Fibroblast of skin of right quadriceps (primary cell): ENCODE results near the gene ARHGAP25.
"Not testable (repeated sequence)": the region's sequence is repeated elsewhere in the genome, so short reads cannot be mapped to it uniquely, and the experiment has no call there.

ENCODE experiments used
- DNase-seq: peaks from one replicate; pipeline ENCODE4 v3.0.0-alpha.2; 2013

The ARHGAP25 gene

DNA sequence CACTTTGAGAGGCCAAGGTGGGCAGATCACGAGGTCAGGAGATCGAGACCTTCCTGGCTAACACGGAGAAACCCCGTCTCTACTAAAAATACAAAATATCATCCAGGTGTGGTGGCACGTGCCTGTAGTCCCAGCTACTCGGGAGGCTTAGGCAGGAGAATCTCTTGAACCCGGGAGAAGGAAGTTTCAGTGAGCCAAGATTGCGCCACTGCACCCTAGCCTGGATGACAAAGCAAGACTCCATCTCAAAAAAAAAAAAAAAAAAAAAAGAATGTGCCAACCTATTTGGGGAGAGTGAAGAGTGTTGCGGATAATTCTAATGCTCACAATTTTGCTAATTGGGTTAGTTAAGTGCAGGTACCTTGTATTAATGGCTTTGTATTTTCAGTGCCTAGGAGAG lies 67.5 kb downstream of the ARHGAP25 start:
- DNase-seq, result not testable (repeated sequence)

DNA sequence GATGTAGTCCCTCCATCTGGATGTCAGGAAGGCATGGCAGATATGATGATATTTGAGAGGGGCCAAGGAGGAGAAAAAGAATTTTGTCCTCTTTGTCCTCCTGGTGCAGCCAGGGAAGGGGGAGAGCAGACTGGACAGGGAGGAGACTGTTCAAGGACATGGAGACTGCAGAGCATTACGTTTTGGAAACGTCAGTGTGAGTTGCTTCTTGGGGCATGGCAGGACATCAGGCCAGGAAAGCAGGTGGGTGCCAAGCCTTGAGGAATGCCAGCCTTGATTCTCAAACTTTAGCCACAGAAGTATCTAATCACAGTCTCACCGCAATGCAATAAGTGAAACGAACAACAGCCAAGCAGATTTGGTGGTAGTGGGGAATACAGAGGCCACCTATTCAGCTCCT lies 70.4 kb downstream of the ARHGAP25 start:
- DNase-seq, result no peak

- DNase-seq, result peak; percentile 13
These were observed 72.0 kb downstream of the ARHGAP25 start for GRCh38 chr2:68806511-68807109.

DNA sequence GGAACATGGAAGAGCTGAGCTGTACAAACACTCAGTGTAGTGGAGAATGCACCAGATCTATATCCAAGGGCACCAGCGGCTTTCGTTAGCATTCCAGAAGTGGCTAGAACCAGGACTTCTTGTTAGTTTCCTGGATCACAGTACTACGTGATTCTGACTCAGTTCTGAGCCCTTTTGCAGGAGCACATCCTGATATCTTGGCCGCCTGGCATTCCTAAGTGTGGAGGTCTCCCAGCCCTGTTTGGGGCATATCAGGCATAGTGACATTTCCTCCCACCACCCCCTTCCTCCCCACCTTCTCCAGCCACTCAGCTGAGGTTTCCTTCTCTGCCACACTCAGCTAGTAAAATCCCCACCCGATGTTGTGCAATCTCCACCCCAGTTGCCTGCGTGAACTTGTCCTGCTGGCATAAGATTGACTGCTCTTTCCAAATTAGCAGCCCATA lies 73.2 kb downstream of the ARHGAP25 start:
- DNase-seq, result no peak

GRCh38 chr2:68809324-68810240 lies 75.0 kb downstream of the ARHGAP25 start:
- no peak for DNase-seq

GRCh38 chr2:68811364-68811763 lies 76.8 kb downstream of the ARHGAP25 start:
- peak; percentile 44 for DNase-seq

DNA sequence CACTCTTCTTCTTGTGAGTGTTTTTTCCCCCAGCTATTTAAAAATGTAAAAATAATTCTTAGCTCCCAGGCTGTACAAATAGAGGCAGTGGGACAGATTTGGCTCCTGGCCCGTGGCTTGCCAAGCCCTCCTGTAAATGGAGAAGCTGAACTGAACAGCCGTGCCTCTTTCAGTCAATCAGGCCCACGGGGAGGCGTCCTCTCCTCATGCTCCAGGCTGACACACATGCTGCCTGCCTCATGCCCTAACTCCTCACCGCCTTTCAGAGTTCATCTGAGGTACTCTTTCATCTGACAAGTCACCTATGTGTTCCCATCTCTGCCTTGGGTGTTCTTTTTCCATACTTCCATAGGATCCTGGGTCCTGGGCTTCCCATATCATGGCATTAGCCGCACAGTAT lies 77.6 kb downstream of the ARHGAP25 start:
- no peak for DNase-seq

DNA sequence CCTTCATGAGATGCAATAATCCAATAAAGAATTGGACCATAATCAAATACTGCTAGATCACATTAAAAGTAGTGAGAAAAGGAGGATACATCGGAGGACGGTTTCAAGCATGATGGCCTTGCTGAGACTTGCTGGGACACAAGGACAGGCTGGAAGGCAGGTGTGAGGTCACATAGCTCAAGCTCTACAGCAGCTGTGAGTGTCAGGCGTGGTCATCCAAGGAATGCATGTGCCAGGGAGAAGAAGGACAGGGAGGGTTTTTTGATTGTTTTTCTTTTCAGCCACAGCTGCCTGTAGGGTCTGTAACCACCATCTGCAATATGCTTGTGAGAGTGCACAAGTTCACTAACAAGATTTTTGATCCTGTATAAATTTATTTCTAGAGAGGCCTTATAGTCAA lies 79.0 kb downstream of the ARHGAP25 start:
- no peak for DNase-seq

- DNase-seq, result no peak
These were observed 82.7 kb downstream of the ARHGAP25 start for GRCh38 chr2:68817306-68817705.

DNA sequence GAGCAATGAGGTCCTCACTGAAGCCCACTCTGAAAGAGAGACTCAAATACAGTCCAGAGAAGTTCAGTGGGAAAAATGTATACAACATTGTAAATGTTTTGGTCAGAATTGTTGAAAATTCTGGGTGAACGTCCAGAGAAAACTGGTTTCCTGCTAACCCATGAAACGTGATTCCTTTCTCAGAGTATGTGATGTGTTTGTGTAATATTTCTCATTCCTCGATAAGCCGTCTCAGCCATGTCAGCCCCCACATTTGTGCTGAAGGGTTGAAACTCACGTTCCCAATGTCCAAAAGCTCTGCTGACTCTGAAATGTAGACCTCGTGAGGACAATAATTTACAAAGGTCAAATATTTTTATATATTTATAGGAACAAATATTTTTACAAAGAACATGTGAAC lies 84.9 kb downstream of the ARHGAP25 start:
- no peak for DNase-seq

DNA sequence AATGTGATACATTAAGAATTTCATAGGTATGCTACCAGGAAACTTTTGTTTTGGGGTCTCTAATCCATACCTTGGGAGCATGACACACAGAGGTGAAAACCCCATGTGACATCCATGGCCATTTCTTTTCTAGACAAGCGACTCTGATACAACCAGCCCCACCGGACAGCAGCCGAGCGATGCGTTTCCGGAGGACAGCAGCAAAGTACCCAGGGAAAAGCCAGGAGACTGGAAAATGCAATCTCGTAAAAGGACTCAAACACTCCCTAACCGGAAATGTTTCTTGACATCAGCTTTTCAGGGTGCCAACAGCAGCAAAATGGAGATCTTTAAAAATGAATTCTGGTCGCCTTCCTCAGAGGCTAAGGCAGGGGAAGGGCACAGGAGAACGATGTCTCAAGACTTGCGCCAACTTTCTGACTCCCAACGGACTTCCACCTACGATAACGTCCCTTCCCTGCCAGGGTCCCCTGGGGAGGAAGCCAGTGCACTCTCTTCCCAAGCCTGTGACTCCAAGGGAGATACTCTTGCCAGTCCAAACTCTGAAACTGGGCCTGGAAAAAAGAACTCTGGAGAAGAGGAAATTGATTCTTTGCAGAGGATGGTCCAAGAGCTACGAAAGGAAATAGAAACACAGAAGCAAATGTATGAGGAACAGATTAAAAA lies 87.7 kb downstream of the ARHGAP25 start:
- DNase-seq, result no peak

DNA sequence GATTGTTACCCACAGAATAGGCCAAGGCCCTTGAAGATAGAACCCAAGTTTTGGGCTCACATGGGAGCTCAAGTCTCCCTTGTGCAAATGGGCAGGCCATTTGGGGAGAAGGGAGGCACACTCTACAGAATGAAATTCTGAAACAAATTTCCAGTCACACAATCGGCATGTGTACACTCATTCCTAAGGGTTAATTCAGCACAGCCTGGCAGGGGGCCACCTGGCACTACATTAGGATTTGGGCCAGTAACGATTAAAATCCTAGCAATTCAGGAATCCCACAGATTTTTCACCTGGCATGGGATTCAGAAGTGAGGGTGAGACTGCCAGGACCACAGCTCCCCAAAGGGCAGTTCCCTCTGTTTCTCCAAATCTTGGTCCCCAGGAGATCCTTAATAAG lies 90.2 kb downstream of the ARHGAP25 start:
- DNase-seq, result peak; percentile 63

- DNase-seq, result no peak
These were observed 91.3 kb downstream of the ARHGAP25 start for GRCh38 chr2:68825866-68826265.

GRCh38 chr2:68827666-68828065 lies 93.1 kb downstream of the ARHGAP25 start:
- DNase-seq, result no peak

GRCh38 chr2:68828887-68829708 lies 94.5 kb downstream of the ARHGAP25 start:
- DNase-seq, result peak; percentile 96

DNA sequence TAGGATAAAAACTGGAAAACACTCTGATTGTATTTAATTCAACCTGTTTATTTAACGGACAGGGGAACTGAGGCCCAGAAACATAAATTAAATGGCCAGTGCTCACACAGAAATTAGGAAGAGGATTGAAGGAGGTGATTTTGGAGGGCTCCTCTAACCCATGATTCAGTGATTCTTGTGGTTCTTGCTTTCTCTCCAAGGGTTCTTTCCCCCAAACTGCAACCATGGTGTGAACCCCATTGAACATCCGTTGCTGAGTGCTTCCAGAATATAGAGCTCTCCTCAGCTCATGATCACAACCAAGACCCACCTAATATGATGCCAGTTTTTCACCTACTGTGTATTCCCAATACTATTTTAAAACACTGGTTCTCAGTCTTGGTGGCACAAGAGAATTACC lies 95.1 kb downstream of the ARHGAP25 start:
- no peak for DNase-seq

- DNase-seq, result no peak
These were observed 97.1 kb downstream of the ARHGAP25 start for GRCh38 chr2:68831686-68832232.

DNA sequence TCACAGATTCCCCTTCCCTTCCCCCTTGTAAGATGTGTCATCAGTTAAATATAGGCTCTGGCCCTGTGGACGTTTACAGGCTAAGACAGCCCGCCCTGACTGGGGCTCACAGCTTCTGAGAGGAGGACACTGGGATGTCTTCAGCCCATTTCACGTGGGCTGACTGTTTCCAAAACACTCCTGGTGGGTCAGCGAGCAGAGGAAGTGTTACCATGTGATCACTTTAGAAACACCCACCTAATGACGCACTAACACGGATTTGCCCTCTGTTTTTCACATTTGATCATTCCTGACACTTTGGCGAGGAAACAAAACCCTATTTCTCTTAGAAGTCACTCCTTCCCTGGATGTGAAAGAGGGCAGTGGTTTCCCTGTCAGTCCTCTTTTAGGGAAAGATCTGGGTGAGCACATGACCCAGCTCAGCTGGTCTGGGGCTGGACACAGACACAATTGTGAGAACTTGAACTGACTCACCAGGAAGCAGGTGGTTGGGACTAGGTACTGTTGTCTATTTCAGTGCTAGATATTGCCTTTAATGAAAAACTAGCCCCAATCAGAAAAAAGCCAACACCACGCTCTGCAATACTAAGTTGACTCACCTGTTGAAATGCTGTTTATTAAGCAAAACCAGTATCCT lies 97.7 kb downstream of the ARHGAP25 start:
- peak; percentile 43 for DNase-seq

DNA sequence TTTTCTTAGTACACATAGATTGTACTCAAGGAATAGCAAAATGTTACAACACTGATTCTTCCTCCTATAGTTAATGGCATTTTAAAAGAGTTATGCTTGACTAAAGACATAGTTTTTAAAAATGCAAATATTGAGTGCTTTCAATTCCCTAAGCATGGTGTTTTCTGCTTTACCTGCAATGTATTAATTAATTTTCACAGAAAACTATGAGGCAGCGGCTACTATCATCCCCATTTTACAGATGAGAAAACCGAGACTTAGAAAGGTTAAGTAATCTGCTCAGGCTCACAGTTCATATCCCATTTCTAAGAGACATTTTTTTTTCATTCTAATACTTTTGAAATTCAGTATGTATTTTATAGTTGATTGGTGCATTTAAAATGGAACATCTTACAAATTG lies 98.6 kb downstream of the ARHGAP25 start:
- no peak for DNase-seq

DNA sequence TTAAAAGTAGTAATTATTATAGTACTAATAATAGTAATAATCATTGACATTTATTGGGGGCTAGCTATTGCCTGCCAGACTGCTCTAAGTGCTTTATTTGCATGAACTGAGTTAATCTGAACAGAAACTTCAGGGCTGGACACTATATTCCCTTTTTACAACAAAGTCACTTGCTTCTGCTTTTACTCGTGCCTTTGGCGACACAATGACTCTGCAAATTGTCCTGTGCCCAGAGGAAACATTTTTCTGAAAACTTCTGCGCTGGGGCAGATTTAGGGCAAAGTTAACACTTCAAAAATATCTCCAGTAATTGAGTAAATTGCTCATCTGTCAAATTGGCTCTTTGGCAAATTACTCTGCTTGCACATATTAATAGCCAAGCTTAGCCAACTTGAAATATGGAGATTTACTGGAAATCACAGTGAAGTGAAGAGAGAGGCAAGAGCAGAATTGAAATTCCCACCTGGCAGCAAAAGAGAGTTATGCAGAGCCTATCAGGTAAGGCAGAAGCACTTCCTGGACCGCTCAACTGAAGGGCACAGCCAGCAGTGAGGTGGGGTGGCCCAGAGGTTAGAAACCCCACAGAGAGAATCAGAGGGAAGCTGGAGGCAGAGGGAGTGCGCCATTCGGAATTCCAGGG lies 100.2 kb downstream of the ARHGAP25 start:
- no peak for DNase-seq

DNA sequence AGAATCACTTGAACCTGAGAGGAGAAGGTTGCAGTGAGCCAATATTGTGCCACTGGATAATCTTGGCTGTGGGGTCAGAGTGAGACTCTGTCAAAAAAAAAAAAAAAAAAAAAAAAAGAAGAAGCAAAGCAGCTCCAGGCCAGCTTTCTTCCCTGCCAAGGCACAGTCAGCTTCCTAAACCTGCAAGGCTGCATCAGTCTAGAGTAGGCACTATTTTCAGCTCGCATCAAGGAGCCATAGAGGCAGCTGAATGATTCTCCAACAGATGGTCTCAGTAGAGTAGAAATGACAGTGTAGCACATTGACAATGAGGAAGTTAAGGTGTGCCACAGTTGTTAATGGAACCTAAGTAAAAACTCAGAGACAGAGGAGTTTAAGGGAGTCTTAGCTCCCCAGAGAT lies 101.0 kb downstream of the ARHGAP25 start:
- no peak for DNase-seq
